ENCODE results near the gene SUPT3H. TPM values are rescaled to one million over a fixed set of nuclear protein-coding genes. Genes with fewer than 3 reads are reported as not detected.

The SUPT3H gene
- total and polyA plus RNA-seq, 4 donors = 0.85 to 4.8 (median 2.4) TPM

DNA sequence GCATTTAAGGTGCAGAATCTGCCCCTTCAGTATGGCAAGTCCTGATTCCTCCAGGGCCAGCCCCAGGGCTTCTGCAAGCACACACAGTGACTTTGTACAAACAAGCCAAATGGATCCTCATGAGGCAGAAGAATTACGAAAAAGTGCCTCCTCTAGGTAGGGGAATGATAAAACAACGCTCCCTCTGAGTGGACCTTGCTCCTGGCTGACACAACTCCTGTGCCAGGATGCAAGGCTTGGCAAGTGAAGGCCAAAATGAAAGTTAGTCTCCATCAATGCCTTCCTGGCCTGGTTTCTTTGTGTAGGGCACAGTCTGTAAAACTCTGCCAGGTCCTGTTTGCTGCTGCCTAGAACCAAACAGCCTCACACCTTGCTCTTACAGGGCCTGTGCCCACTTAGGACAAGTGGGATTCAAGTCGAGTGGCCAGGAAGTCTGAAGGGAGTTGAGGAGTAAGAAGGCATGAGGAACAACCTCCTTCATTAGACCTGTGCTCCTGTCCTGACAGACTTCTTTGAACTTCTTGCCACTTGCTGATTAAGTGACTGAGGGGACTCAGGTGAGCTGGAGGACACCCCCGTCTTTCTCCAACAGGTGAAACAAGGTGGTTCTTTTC lies 573.1 kb downstream of the SUPT3H start (continued):
- TF ChIP-seq, protein P1, sequence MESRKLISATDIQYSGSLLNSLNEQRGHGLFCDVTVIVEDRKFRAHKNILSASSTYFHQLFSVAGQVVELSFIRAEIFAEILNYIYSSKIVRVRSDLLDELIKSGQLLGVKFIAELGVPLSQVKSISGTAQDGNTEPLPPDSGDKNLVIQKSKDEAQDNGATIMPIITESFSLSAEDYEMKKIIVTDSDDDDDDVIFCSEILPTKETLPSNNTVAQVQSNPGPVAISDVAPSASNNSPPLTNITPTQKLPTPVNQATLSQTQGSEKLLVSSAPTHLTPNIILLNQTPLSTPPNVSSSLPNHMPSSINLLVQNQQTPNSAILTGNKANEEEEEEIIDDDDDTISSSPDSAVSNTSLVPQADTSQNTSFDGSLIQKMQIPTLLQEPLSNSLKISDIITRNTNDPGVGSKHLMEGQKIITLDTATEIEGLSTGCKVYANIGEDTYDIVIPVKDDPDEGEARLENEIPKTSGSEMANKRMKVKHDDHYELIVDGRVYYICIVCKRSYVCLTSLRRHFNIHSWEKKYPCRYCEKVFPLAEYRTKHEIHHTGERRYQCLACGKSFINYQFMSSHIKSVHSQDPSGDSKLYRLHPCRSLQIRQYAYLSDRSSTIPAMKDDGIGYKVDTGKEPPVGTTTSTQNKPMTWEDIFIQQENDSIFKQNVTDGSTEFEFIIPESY (IDR thresholded peaks at IDR 0.05) = no peak
- TF ChIP-seq SP1 (IDR thresholded peaks at IDR 0.05) = peak; percentile 52

DNA sequence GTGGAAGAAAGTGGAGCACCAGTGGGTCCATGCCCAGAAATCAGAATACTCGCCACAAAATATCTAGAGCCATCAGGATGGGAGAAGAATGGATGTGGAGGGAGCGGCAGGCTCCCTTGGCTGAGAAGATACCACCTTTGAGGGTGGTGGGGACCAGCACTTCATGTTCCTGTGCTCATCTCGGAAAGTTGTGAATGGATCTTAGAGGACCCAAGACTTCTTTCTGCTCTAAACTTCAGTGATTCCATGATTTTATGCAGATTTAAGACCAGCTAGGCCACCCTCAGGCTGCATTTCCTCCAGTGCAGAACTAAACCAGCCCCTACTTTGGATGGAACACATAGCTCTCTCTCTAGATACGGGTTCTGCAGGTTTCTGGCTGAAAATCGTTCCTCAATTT lies 573.7 kb downstream of the SUPT3H start:
- whole genome bisulfite sequencing = 89% methylated on average over 5 of the region's 5 CpGs
- Histone ChIP-seq H3K27me3 (ENCODE audit: control insufficient read depth in 4 of 4, insufficient read depth in 4 of 4, low read length in 3 of 4) (peaks cover 0 to 3% (median 0%) of the 10 kb centered on the region in 4 donors), H3K27ac (ENCODE audit: low read depth in 1 of 2, low read length in 2 of 2) (no peak overlapping the region), H3K4me1 (ENCODE audit: control insufficient read depth in 4 of 4, insufficient read depth in 4 of 4, low read length in 3 of 4) (peaks cover 0 to 14% (median 4%) of the 10 kb centered on the region in 4 donors), H3K9ac (ENCODE audit: low read depth in 1 of 2, low read length in 2 of 2) (no peak overlapping the region), H3K4me3 (ENCODE audit: low read depth in 1 of 3, low read length in 3 of 3) (no peak overlapping the region), H3K9me3 (ENCODE audit: control insufficient read depth in 4 of 4, low read length in 3 of 4) (no peaks in the 10 kb centered on the region), H3K36me3 (ENCODE audit: control insufficient read depth in 4 of 4, insufficient read depth in 3 of 4, low read depth in 1 of 4, low read length in 3 of 4) (no peaks in the 10 kb centered on the region)
- TF ChIP-seq TAF1 (conservative IDR thresholded peaks at IDR 0.05) (no peak), RAD21 (IDR thresholded peaks at IDR 0.05) (no peak), FOXA2 (IDR thresholded peaks at IDR 0.05) (no peak), NR2F2 (IDR thresholded peaks at IDR 0.05) (no peak), RXRA (IDR thresholded peaks at IDR 0.05) (no peak), HNF4A (conservative IDR thresholded peaks at IDR 0.05) (no peak)
- TF ChIP-seq, protein P2, sequence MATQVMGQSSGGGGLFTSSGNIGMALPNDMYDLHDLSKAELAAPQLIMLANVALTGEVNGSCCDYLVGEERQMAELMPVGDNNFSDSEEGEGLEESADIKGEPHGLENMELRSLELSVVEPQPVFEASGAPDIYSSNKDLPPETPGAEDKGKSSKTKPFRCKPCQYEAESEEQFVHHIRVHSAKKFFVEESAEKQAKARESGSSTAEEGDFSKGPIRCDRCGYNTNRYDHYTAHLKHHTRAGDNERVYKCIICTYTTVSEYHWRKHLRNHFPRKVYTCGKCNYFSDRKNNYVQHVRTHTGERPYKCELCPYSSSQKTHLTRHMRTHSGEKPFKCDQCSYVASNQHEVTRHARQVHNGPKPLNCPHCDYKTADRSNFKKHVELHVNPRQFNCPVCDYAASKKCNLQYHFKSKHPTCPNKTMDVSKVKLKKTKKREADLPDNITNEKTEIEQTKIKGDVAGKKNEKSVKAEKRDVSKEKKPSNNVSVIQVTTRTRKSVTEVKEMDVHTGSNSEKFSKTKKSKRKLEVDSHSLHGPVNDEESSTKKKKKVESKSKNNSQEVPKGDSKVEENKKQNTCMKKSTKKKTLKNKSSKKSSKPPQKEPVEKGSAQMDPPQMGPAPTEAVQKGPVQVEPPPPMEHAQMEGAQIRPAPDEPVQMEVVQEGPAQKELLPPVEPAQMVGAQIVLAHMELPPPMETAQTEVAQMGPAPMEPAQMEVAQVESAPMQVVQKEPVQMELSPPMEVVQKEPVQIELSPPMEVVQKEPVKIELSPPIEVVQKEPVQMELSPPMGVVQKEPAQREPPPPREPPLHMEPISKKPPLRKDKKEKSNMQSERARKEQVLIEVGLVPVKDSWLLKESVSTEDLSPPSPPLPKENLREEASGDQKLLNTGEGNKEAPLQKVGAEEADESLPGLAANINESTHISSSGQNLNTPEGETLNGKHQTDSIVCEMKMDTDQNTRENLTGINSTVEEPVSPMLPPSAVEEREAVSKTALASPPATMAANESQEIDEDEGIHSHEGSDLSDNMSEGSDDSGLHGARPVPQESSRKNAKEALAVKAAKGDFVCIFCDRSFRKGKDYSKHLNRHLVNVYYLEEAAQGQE (IDR thresholded peaks at IDR 0.05) = no peak
- no peak for DNase-seq (ENCODE audit: low spot score)

DNA sequence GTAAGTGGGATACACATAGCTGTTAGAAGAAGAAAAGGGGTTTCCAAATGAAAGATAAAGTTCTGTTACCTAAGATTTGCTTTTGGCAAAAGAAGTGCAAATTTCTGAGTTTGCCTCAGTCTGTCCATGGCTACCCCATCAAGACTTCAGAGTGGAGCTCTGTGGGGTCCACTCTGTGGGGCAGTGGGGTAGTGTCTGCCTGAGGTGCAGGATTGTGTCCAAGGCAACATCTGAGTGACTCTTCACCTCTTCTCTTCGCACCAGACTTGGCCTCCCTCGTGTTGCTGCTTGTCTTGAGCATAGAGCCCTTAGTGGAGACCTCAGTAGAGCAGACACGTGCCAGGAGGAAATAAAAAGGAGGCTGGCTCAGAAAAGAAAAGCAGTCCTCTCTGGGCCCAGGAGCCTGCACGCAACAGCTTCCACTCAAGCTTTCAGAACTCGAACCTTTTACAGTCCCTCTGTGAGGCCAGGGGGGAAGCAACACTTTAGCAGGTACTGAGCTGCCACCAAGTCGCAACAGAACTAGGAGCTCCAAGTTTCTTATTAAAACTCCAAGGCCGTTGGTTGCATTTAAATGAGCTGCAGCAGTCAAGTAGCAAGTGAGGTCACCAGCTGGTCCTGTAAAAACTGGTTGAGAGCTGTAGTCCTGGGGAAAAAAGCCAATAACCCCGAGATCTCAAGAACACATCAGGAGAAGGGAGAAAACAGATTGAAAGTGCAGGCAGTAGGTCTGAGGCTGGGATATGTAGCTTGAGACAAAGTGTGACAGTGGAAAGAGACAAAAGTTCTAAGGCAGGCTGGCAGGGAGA lies 576.7 kb downstream of the SUPT3H start:
- DNase-seq (ENCODE audit: low spot score) = no peak
- H3K27ac ChIP-seq (ENCODE audit: low read depth in 1 of 2, low read length in 2 of 2) = no peak overlapping the region
- peaks cover 0 to 3% (median 0%) of the 10 kb centered on the region in 4 donors for H3K27me3 ChIP-seq (ENCODE audit: control insufficient read depth in 4 of 4, insufficient read depth in 4 of 4, low read length in 3 of 4)
- H3K9me3 ChIP-seq (ENCODE audit: control insufficient read depth in 4 of 4, low read length in 3 of 4) = no peaks in the 10 kb centered on the region
- 83% methylated on average over 8 of the region's 8 CpGs for WGBS
- no peak overlapping the region for H3K9ac ChIP-seq (ENCODE audit: low read depth in 1 of 2, low read length in 2 of 2)
- peaks cover 0 to 7% (median 4%) of the 10 kb centered on the region in 4 donors for H3K4me1 ChIP-seq (ENCODE audit: control insufficient read depth in 4 of 4, insufficient read depth in 4 of 4, low read length in 3 of 4)
- H3K4me3 ChIP-seq (ENCODE audit: low read depth in 1 of 3, low read length in 3 of 3) = no peak overlapping the region
- no peaks in the 10 kb centered on the region for H3K36me3 ChIP-seq (ENCODE audit: control insufficient read depth in 4 of 4, insufficient read depth in 3 of 4, low read depth in 1 of 4, low read length in 3 of 4)
- TF ChIP-seq SP1 (IDR thresholded peaks at IDR 0.05) (no peak), RXRA (IDR thresholded peaks at IDR 0.05) (no peak), HNF4G (IDR thresholded peaks at IDR 0.05) (no peak), YY1 (IDR thresholded peaks at IDR 0.05) (no peak), TAF1 (conservative IDR thresholded peaks at IDR 0.05) (no peak), NR2F2 (IDR thresholded peaks at IDR 0.05) (no peak), JUND (IDR thresholded peaks at IDR 0.05) (no peak), GABPA (IDR thresholded peaks at IDR 0.05 in 1 of 2, conservative IDR thresholded peaks at IDR 0.05 in 1 of 2) (no peak), EGR1 (IDR thresholded peaks at IDR 0.05; ENCODE audit: low read depth in 2 of 2) (no peak), RAD21 (IDR thresholded peaks at IDR 0.05) (no peak), FOXA1 (IDR thresholded peaks at IDR 0.05) (no peak)
- TF ChIP-seq, protein P1 (IDR thresholded peaks at IDR 0.05) = no peak
- TF ChIP-seq, protein P3, sequence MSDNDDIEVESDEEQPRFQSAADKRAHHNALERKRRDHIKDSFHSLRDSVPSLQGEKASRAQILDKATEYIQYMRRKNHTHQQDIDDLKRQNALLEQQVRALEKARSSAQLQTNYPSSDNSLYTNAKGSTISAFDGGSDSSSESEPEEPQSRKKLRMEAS (IDR thresholded peaks at IDR 0.05) = no peak
- TF ChIP-seq, protein P4, sequence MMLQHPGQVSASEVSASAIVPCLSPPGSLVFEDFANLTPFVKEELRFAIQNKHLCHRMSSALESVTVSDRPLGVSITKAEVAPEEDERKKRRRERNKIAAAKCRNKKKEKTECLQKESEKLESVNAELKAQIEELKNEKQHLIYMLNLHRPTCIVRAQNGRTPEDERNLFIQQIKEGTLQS (IDR thresholded peaks at IDR 0.05) = no peak
- TF ChIP-seq, protein P5, sequence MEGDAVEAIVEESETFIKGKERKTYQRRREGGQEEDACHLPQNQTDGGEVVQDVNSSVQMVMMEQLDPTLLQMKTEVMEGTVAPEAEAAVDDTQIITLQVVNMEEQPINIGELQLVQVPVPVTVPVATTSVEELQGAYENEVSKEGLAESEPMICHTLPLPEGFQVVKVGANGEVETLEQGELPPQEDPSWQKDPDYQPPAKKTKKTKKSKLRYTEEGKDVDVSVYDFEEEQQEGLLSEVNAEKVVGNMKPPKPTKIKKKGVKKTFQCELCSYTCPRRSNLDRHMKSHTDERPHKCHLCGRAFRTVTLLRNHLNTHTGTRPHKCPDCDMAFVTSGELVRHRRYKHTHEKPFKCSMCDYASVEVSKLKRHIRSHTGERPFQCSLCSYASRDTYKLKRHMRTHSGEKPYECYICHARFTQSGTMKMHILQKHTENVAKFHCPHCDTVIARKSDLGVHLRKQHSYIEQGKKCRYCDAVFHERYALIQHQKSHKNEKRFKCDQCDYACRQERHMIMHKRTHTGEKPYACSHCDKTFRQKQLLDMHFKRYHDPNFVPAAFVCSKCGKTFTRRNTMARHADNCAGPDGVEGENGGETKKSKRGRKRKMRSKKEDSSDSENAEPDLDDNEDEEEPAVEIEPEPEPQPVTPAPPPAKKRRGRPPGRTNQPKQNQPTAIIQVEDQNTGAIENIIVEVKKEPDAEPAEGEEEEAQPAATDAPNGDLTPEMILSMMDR (IDR thresholded peaks at IDR 0.05; ENCODE audit: low read depth, low read length, missing input control) = no peak
